HG02870 (cell line): ENCODE measurements around the gene SCAMP2.

Experiments
- ATAC-seq: cut with Tn5 transposase; IDR thresholded peaks from one replicate; pipeline ENCODE4 v1.9.1; 2021; ENCODE audit warnings: mild to moderate bottlenecking, moderate library complexity; ENCODE audit not compliant: unreplicated experiment

Gene SCAMP2

DNA sequence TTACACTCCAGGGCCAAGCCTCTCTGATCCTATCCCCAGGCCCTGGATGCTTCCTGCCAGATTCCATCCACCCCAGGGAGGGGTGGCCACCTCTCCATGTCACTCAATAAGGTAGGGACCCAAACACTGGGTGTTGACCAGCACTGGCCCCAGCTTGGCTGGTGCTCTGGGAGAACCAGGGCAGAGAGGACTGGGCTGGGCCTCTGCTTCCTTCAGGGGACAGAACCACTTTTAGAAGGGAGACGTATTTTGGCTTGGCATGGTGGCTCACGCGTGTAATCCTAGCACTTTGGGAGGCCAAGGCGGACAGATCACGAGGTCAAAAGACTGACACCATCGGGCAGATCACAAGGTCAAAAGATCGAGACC is 51.4 kb downstream of the SCAMP2 start:
- no peak for ATAC-seq

DNA sequence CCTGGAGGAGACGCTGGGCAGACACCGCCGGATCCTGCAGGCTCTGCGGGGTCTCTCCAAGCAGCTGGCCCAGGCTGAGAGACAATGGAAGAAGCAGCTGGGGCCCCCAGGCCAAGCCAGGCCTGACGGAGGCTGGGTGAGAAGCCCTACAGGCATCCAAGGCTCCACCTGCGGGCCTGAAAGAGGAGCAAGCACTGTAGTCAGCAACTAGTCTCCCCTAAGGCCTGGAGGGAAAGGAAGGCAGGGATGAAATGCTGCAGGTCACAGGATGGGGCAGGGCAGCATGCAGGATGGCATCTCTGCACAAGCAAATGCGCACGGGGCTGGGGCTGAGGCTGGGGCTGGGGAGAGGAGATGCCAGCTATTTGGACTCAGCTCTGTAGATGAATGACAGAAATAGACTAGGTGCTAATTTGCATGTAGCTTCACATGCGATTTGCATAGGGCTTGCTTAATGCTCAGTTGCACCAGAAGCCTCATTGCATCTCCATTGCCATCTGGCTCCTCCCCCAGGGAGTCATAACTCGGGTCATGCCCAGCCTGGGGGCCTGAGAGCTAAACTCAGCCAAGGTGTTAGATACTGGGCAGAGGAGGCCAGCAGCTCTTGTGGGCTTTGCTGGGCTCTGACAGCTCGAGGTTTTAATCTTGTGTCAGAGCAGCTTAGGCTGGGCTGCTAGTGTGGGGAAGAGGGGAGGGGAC is 51.9 kb downstream of the SCAMP2 start:
- ATAC-seq, result peak; percentile 66

DNA sequence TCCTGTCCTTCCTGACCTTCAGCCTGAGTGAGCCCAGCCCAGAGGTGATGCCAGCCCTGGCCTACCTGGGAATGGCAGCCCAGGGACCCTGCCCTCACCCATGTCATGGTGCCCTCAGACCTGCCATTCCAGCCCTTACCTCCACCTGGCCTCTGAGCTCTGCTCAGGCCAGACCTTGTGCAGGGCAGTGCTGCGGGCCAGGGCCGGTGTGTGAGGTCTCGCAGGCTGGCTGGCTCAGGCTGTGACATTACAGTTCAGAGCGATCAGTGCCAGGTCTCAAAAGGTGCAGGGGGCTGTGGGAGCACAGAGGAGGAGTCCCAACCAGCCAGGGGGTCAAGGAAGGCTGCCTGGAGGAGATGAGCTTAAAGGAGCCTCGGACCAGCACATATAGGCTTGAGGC is 53.1 kb downstream of the SCAMP2 start:
- ATAC-seq, result no peak

DNA sequence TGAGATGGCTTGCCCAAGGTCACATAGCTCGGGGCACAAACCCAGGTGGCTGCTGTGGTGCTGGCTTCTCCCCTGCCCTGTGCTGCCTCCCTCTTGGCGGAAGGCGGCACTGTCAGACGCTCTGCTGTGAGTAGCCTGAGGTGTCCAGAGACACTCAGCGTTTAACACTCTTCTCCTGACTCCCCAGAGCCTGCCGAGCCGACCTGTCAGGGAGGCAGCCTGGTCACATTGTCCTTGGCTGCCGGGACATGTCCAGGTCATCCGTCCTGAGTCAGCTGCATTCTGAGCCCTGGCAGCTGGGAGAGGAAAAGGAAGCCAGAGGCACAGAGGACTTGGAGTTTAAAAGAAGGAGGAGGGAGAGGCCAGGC is 55.8 kb downstream of the SCAMP2 start:
- no peak for ATAC-seq

DNA sequence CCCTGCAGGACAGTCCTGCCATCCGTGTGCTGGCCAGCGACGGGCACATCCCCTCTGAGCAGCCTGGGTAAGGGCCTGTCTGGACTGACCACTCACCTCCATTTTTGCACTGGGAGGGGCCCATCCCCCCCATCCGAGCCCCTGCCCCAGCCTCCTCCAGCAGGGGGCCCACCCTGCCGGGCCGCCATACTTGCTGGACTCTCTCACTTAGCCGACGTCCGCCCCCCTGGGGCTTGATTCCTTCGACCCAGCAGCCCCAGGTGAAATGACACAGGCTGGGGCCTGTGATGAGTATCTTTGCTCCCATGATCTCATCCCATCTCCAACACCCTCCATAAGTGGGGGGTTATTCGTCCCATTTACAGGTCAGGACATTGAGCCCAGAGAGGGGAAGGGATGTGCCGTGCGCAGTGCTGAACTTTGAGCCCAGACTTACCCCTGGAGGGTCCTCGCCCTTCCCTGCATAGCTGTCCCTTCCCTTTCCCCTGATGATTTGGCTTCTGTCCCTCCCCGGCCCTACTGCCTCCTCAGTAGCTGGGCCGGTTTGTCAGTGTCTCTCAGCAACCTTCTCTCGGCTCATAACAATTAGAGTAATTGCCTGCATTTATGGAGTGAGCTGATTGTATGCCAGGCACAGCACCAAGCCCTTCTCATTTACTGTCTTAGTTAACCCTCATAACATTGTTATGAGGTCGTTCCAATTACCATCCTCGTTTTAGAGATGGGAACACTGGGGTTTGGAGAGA is 56.4 kb downstream of the SCAMP2 start:
- ATAC-seq, result no peak

DNA sequence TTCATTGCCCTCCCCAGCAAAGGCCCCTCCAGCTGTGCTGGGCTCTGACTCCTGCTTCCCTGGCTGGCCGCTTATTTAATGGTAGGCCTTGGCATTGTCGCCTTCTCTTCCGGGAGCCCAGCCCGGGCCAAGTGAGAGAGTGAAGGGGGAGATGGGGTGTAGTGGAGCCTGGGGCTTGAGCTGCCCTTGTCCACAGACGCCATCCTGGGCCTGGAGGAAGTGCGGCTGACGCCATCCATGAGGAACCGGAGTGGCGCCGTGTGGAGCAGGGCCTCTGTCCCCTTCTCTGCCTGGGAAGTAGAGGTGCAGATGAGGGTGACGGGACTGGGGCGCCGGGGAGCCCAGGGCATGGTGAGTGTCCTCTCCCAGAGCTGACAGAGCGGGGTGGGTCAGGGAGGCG is 57.2 kb downstream of the SCAMP2 start:
- no peak for ATAC-seq

DNA sequence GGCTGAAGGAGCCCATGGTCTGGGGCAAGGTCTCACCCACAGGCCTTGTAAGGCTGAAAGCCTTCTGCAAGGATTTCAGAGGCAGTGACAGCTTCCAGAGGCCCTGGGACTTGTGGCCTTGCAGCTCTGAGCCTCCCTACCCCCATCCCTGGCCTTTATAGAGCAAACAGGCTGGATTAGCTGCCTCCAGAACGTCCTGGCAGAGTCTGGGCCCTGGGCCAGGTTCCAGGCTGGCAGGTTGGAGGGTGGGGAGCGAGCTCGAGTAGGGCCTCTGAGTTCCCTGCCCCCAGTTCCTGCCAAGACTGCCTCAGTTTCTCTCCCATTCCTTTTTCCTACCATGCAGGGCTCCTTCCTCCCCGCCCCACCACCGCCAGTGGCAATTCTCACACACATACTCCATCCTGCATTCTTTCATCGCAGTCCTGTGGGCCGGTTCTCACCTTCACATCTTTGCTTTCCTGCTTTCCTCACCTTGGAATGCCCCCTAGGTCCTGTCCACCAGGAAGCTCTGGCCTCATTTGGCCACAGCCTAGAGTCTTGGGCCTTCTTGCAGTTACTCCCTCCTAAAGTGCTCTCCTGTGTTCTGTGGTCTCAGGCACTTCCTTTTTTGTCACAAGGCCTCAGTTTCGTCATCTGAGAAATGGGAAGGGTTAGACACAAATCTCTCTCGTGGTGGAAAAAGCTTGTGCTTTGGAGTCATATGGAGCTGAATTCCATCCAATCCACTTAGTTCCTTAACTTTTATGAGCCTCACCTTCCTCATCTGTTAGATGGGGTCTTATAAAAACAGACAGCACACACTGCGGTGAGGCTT is 57.8 kb downstream of the SCAMP2 start:
- no peak for ATAC-seq

DNA sequence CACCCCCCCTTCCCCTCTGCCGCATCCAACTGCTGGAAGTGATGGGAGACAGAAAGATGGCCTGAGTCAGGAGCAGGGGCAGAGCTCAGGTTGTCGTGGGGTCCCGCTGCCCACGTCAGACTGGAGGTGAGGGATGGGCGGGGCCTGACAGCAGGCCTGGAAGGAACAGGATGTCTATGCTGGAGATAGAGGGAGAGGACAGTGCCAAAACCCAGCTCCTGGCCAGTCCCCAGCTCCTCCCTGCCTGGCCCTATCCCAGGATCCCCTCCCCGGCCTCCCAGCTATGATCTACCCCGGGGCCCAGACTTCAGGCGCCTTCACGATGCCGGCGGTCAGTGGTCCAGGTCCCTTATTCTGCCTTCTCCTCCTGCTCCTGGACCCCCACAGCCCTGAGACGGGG is 60.6 kb downstream of the SCAMP2 start, which contains the start of gene LMAN1L:
Gene LMAN1L (plus strand): TSS at position 303 of the 400 bp plus-strand sequence. CDS start 20 bp downstream, at position 323.
- ATAC-seq, result no peak

DNA sequence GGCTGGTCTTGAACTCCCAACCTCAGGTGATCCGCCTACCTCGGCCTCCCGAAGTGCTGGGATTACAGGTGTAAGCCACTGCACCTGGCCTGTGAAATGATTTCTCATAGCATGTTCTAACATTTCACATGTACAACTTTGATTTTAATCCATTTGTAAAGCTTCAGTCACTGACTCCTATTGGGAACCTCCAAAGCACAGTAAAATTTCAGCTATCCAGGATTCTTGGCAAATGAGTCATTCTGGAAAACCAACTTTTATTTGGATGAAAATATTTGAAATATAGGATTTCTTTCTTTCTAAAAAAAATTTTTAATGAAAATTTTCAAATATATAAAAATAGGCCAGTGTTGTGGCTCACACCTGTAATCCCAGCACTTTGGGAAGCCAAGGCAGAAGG is 63.2 kb downstream of the SCAMP2 start:
- ATAC-seq, result no peak

DNA sequence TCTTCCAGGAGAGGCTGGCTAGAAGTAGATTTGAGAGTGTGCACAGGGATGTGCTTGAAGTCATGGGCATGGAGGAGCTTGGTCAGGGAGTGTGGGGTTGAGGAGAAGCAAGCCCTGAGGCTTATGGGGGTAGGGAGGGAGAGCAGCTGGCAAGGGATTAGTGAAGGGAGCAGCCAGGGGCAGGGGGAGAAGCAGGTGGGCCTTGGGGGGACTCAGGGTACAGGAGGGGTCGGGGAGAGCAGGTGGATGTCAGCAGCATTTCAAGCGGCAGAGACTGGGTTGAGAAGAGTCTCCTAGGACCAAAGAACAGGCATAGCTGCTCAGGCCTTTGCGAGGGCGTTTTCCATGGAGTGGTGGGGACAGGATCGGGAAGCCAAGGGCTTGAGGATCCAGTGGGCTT is 63.9 kb downstream of the SCAMP2 start:
- ATAC-seq, result no peak

DNA sequence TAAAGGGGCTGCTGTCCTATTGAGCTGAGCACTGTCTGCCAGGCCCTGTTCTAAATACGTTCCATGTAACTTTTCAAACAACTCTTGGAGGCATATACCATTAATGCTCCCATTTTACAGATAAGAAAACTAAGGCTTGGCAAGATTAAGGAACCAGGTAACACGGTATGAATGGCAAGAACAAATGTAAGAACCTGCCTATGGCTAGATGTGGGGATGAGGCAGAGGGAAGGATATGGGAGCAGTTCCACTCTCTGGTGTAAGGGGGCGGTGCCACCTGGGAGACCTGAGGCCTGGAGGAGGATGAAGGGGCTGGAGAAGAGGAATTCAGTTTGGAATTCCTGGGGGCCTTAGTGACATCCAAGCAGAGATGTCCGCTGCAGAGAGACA is 64.3 kb downstream of the SCAMP2 start:
- ATAC-seq, result no peak

DNA sequence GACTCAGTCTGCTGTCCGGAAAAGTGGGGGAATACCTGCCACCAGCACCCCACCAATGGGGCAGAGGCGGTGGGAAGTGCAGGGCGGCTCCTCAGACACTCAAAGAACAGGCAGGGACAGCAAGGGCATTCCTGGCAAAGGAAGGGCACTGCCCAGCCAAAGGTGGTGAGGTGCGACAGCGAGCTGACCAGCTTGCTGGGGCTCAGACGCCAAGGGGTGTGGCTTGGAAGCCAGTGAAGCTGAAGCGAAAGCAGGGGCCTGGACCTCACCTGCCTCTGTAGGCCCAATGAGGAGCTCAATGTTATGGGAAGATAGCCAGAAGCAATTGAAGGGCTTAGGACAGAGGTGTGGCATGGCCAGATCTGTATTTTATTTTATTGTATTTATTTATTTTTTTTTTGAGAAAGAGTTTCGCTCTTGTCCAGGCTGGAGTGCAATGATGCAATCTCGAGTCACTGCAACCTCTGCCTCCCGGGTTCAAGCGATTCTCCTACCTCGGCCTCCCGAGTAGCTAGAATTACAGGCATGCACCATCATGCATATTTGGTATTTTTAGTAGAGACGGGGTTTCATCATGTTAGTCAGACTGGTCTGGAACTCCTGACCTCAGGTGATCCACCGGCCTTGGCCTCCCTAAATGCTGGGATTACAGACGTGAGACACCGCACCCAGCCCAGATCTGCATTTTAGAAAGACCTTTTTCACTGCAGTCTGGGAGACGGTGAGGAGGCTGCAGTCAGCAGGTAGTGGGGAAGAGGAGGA is 64.9 kb downstream of the SCAMP2 start:
- no peak for ATAC-seq

DNA sequence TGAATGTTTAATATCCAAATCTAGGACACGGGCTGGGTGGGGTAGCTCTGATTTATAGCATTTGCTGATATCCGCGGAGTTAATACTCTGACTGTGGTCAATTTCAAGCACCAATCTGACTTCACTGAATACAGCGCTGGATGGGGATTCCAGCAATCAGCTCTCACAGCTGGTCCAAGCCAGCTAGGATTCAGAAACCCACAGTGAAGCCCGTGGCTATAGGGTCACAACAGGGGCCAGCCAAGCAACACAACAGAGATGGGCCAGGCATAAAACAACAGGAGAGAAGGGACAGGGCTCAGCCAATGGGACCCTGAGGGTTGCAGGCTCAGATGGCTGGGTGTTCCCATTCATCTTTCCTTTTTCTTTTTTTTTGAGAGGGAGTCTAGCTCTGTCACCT is 65.9 kb downstream of the SCAMP2 start:
- ATAC-seq, result no peak

DNA sequence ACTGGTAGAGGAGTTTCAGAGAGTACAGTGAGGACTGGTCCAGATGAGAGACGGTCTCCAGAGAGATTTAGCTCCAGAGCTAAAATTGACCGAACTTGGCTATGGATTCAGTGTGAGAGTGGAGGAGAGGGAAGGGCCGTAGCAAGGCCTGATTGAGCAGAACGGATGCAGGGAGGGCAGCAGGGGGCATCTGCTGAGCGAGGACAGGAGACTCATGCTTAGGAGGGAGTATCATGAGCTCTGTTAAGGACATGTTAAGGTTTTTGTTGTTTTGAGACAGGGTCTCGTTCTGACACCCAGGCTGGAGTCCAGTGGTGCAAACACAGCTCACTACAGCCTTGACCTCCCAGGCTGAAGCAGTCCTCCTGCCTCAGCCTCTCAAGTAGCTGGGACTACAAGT is 68.2 kb downstream of the SCAMP2 start:
- no peak for ATAC-seq

DNA sequence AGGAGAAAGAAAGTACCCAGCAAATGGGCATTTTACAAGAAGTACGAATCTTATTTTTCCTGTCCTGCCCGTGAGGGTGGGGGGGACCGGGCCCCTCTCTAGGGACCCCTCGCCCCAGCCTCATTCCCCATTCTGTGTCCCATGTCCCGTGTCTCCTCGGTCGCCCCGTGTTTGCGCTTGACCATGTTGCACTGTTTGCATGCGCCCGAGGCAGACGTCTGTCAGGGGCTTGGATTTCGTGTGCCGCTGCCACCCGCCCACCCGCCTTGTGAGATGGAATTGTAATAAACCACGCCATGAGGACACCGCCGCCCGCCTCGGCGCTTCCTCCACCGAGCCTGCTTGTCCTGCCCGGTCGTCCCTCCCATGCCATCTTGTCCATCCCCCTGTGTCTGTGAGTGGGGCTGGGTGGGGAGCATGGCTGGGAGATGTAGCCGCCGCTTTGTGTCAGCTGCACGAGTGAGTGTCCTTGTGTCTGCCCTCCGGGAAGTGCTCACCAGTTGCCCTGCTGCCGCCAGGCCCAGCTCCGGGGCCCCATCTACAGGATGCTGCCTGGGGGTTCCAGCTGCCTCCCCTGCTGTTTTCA is 70.2 kb downstream of the SCAMP2 start:
- ATAC-seq, result no peak

DNA sequence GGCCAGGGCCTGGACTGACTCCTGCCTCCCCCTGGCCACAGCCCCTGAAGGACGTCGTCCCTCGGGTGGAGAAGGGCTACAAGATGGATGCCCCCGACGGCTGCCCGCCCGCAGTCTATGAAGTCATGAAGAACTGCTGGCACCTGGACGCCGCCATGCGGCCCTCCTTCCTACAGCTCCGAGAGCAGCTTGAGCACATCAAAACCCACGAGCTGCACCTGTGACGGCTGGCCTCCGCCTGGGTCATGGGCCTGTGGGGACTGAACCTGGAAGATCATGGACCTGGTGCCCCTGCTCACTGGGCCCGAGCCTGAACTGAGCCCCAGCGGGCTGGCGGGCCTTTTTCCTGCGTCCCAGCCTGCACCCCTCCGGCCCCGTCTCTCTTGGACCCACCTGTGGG is 70.9 kb downstream of the SCAMP2 start:
- no peak for ATAC-seq

DNA sequence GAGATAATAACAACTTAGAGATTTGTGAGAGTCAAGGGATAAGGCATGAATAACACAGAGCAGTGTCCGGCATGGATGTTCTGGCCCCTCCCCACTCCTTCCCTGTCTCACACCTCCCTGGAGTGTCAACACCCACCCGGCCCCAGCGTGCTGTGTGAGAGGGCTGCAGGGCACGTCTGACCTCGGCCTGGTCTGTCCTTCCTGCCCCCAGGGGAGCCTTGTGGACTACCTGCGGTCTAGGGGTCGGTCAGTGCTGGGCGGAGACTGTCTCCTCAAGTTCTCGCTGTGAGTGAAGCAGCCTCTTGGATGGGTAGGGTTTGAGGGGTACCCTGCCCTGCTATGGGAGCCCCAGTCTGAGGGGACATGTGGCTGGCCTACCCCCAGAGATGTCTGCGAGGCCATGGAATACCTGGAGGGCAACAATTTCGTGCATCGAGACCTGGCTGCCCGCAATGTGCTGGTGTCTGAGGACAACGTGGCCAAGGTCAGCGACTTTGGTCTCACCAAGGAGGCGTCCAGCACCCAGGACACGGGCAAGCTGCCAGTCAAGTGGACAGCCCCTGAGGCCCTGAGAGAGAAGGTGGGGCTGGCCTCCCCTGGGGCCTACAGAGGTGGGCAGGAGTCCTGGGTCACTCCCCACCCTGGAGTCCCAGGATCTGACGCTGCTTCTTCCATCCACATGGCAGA is 71.7 kb downstream of the SCAMP2 start:
- ATAC-seq, result no peak

DNA sequence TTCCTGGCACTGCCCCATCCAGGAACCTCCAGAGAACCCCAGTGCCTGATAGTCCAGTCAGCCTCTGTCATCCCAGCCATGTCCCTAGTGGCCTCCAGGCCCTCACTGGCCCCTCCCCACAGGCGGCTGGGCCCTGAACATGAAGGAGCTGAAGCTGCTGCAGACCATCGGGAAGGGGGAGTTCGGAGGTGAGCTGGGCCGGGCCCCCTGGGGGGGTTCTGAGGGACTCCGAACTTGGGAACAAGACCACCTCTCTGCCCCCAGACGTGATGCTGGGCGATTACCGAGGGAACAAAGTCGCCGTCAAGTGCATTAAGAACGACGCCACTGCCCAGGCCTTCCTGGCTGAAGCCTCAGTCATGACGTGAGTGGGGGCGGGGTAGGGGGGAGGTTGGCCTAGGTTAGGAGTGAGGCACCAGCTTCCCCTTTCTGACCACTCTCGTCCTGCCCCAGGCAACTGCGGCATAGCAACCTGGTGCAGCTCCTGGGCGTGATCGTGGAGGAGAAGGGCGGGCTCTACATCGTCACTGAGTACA is 72.5 kb downstream of the SCAMP2 start:
- no peak for ATAC-seq

DNA sequence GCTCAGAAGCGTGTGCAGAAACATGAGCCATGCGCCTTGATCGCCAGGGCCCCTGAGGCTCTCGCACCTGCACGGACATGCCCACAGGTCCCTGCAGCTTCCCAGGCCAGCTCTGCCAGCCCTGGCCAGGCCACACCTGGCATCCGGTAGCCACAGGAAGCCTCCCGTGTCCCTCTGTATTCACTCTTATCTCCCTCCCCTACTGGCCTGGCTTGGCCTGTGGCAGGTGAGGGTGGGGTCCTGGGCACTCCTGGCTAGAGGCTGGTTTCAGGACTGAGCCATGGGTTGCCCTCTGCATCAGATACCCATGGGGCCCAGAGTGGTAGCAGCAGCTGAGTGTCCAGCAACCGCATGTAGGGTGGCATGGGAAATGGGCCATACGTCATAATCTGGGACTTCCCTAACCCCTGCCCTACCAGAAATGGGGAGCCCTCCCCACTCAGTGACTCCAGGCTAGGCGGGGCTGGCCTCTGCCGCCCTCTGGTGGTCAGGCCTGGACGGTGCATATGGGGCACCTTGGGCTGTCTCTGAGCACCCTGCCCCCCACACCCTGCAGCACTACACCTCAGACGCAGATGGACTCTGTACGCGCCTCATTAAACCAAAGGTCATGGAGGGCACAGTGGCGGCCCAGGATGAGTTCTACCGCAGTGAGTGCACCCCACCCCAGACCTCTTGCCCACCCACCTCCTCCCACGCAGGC is 73.2 kb downstream of the SCAMP2 start:
- ATAC-seq, result peak; percentile 62
